CD14-positive monocyte (primary cell): ENCODE measurements around the gene PRSS23. TPM values are rescaled to one million over a fixed set of nuclear protein-coding genes. Genes with fewer than 3 reads are reported as not detected.

Source experiments
- DNase-seq, 3 donors: peaks; one replicate each; pipeline ENCODE4 v3.0.0-alpha.2; 2011 to 2022
- H2AFZ ChIP-seq: 2 replicates; pipeline ENCODE4 v1.6.0; 2012; ENCODE audit warnings: mild to moderate bottlenecking, low read depth, low read length, inconsistent platforms; ENCODE audit not compliant: insufficient read depth, poor library complexity, severe bottlenecking
- H3K27ac ChIP-seq, 2 donors: 1 replicate in 1 of 2; 2 replicates in 1 of 2; pipeline ENCODE4 v1.5.1; 2012 to 2013; ENCODE audit warnings: low read length in 2 of 2, control low read depth in 1 of 2, inconsistent platforms in 1 of 2, low read depth in 1 of 2, mild to moderate bottlenecking in 1 of 2
- H3K27me3 ChIP-seq, 2 donors: one replicate each; pipeline versions ENCODE4 v1.6.0 to v1.6.1; 2011 to 2013; ENCODE audit warnings: low read length in 2 of 2; ENCODE audit not compliant: control insufficient read depth in 2 of 2, insufficient read depth in 2 of 2
- H3K36me3 ChIP-seq, 2 donors: replicated peaks in 1 of 2; 1 replicate in 1 of 2; 2 replicates in 1 of 2; pipeline versions ENCODE4 v1.5.1 to v1.6.1; 2012 to 2013; ENCODE audit warnings: low read length in 2 of 2, control low read depth in 1 of 2, inconsistent platforms in 1 of 2, mild to moderate bottlenecking in 1 of 2; ENCODE audit not compliant: insufficient read depth in 2 of 2, control insufficient read depth in 1 of 2
- H3K4me1 ChIP-seq, 2 donors: 1 replicate in 1 of 2; 2 replicates in 1 of 2; pipeline versions ENCODE4 v1.5.1 to v1.6.1; 2012 to 2013; ENCODE audit warnings: low read length in 2 of 2, control low read depth in 1 of 2, inconsistent platforms in 1 of 2, mild to moderate bottlenecking in 1 of 2, moderate library complexity in 1 of 2; ENCODE audit not compliant: insufficient read depth in 2 of 2, control insufficient read depth in 1 of 2
- H3K4me2 ChIP-seq: replicated peaks from 2 replicates; pipeline ENCODE3; 2012; ENCODE audit warnings: low read length, moderate library complexity, mild to moderate bottlenecking; ENCODE audit not compliant: poor library complexity, severe bottlenecking; ENCODE audit errors: extremely low read depth
- H3K4me3 ChIP-seq, 3 experiments: fragments of 200-600 bp in 1 of 3; sonication (generic) in 1 of 3; replicated peaks in 1 of 3; 1 replicate in 2 of 3; 2 replicates in 1 of 3; pipeline ENCODE4 v1.5.1; 2011 to 2013; ENCODE audit warnings: low read length in 3 of 3, mild to moderate bottlenecking in 3 of 3, control low read depth in 2 of 3, low read depth in 2 of 3, inconsistent platforms in 1 of 3, moderate library complexity in 1 of 3
- H3K79me2 ChIP-seq: 2 replicates; pipeline ENCODE4 v1.6.0; 2012; ENCODE audit warnings: mild to moderate bottlenecking, control low read depth, inconsistent platforms, low read length, moderate library complexity; ENCODE audit not compliant: insufficient read depth
- H3K9ac ChIP-seq: 2 replicates; pipeline ENCODE4 v1.6.0; 2017; ENCODE audit warnings: low read length, mild to moderate bottlenecking; ENCODE audit not compliant: insufficient read depth, poor library complexity, severe bottlenecking
- H3K9me3 ChIP-seq, 2 donors: replicated peaks in 1 of 2; 1 replicate in 1 of 2; 2 replicates in 1 of 2; pipeline versions ENCODE4 v1.5.1 to v1.6.1; 2012 to 2013; ENCODE audit warnings: low read length in 2 of 2, control low read depth in 1 of 2; ENCODE audit not compliant: control insufficient read depth in 1 of 2, insufficient read depth in 1 of 2
- H4K20me1 ChIP-seq: 2 replicates; pipeline ENCODE4 v1.6.0; 2012; ENCODE audit warnings: mild to moderate bottlenecking, low read length, control low read depth, moderate library complexity; ENCODE audit not compliant: insufficient read depth
- H3K27ac Mint-ChIP-seq, 7 donors: one replicate each; pipeline ENCODE4 v1.8.0; 2020; ENCODE audit warnings: mild to moderate bottlenecking in 7 of 7, mixed read lengths in 7 of 7, moderate library complexity in 6 of 7, inconsistent platforms in 2 of 7
- H3K27me3 Mint-ChIP-seq, 3 donors: one replicate each; pipeline ENCODE4 v1.8.0; 2021 to 2022; ENCODE audit warnings: low read depth in 3 of 3, mild to moderate bottlenecking in 3 of 3, mixed read lengths in 3 of 3, moderate library complexity in 3 of 3, inconsistent platforms in 1 of 3
- H3K36me3 Mint-ChIP-seq, 2 donors: one replicate each; pipeline ENCODE4 v1.8.0; 2020; ENCODE audit warnings: mixed read lengths in 2 of 2, inconsistent platforms in 1 of 2, mild to moderate bottlenecking in 1 of 2
- H3K4me1 Mint-ChIP-seq: one replicate; pipeline ENCODE4 v1.8.0; 2020; ENCODE audit warnings: mild to moderate bottlenecking, mixed read lengths
- H3K4me3 Mint-ChIP-seq, 2 donors: one replicate each; pipeline ENCODE4 v1.8.0; 2020; ENCODE audit warnings: mild to moderate bottlenecking in 2 of 2, mixed read lengths in 2 of 2, moderate library complexity in 1 of 2
- H3K9me3 Mint-ChIP-seq, 7 donors: one replicate each; pipeline ENCODE4 v1.8.0; 2020 to 2022; ENCODE audit warnings: mixed read lengths in 7 of 7, mild to moderate bottlenecking in 6 of 7, moderate library complexity in 6 of 7, inconsistent platforms in 2 of 7
- WGBS: methylation state at CpG from one replicate; pipeline ENCODE4 v1.1.5; 2013; ENCODE audit warnings: missing lambda C conversion rate; ENCODE audit not compliant: insufficient coverage; 5-methylcytosine and 5-hydroxymethylcytosine counted together
- intact Hi-C, 2 donors: fragments of 100-400 bp; cut with micrococcal nuclease; formaldehyde crosslinking; loops; one replicate each; pipeline versions ENCODE4 v1.15.0 to v1.15.1; 2023
- polyA plus RNA-seq, 3 donors: library from polyadenylated mRNA; depleted of rRNA in 1 of 3; unstranded in 2 of 3; stranded (reverse) in 1 of 3; fragments of 300-500 nt in 2 of 3; fragments of >200 nt in 1 of 3; fragmentation: Illumina TruSeq in 2 of 3; gene quantifications; 1 replicate in 2 of 3; 2 replicates in 1 of 3; pipeline ENCODE4 v1.2.3, GENCODE V29; 2012 to 2021
- TF ChIP-seq, protein P1 (sequence below): fragments of 200-600 bp; IDR thresholded peaks from one replicate; pipeline ENCODE4 v1.8.0; 2022; ENCODE audit warnings: antibody characterized with exemption, mild to moderate bottlenecking

The PRSS23 gene
- polyA plus RNA-seq, 3 donors: 0.08 to 0.19 TPM; not detected in 1

- H3K9me3 ChIP-seq: peaks cover 0 to 8% of the 10 kb centered on the region in 2 donors
- H3K4me1 ChIP-seq: peaks cover 3 to 7% of the 10 kb centered on the region in 2 donors
- peaks cover 0 to 7% (median 2%) of the 10 kb centered on the region in 7 donors for H3K9me3 Mint-ChIP-seq
- H2AFZ ChIP-seq: no peak overlapping the region
- no peak overlapping the region for H3K27ac Mint-ChIP-seq
- no peak overlapping the region for H3K4me3 Mint-ChIP-seq
- WGBS: 100% methylated on average over 1 of the region's 3 CpGs
- H3K4me3 ChIP-seq: no peak overlapping the region
- H3K79me2 ChIP-seq: no peaks in the 10 kb centered on the region
- H4K20me1 ChIP-seq: no peaks in the 10 kb centered on the region
- H3K36me3 ChIP-seq: no peaks in the 10 kb centered on the region
- no peaks in the 10 kb centered on the region for H3K36me3 Mint-ChIP-seq
- intact Hi-C loops: no loop called here
- peaks cover 9% of the 10 kb centered on the region for H3K4me1 Mint-ChIP-seq
- H3K9ac ChIP-seq: no peak overlapping the region
- no peak overlapping the region for H3K27ac ChIP-seq
- peaks cover 16 to 19% of the 10 kb centered on the region in 2 donors for H3K27me3 ChIP-seq
- no peak for DNase-seq
- TF ChIP-seq, protein P1, sequence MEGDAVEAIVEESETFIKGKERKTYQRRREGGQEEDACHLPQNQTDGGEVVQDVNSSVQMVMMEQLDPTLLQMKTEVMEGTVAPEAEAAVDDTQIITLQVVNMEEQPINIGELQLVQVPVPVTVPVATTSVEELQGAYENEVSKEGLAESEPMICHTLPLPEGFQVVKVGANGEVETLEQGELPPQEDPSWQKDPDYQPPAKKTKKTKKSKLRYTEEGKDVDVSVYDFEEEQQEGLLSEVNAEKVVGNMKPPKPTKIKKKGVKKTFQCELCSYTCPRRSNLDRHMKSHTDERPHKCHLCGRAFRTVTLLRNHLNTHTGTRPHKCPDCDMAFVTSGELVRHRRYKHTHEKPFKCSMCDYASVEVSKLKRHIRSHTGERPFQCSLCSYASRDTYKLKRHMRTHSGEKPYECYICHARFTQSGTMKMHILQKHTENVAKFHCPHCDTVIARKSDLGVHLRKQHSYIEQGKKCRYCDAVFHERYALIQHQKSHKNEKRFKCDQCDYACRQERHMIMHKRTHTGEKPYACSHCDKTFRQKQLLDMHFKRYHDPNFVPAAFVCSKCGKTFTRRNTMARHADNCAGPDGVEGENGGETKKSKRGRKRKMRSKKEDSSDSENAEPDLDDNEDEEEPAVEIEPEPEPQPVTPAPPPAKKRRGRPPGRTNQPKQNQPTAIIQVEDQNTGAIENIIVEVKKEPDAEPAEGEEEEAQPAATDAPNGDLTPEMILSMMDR: no peak
- peaks cover 24 to 27% (median 24%) of the 10 kb centered on the region in 3 donors for H3K27me3 Mint-ChIP-seq
- H3K4me2 ChIP-seq: no peak overlapping the region
Measured at GRCh38 chr11:86795949-86796348, 4.4 kb upstream of the PRSS23 start.

- Histone ChIP-seq H3K27me3 (peaks cover 28 to 31% of the 10 kb centered on the region in 2 donors), H4K20me1 (no peaks in the 10 kb centered on the region), H3K9ac (no peak overlapping the region), H2AFZ (no peak overlapping the region), H3K4me2 (no peak overlapping the region), H3K36me3 (no peaks in the 10 kb centered on the region), H3K27ac (no peak overlapping the region), H3K4me1 (peaks cover 3 to 7% of the 10 kb centered on the region in 2 donors), H3K79me2 (no peaks in the 10 kb centered on the region), H3K4me3 (no peak overlapping the region), H3K9me3 (peaks cover 0 to 13% of the 10 kb centered on the region in 2 donors)
- peaks cover 0 to 9% (median 3%) of the 10 kb centered on the region in 7 donors for H3K9me3 Mint-ChIP-seq
- peaks cover 10% of the 10 kb centered on the region for H3K4me1 Mint-ChIP-seq
- intact Hi-C loops: no loop called here
- TF ChIP-seq, protein P1: no peak
- DNase-seq: no peak
- no peak overlapping the region for H3K27ac Mint-ChIP-seq
- WGBS: 81% methylated on average over 3 of the region's 9 CpGs
- H3K4me3 Mint-ChIP-seq: no peak overlapping the region
- peaks cover 36 to 38% (median 36%) of the 10 kb centered on the region in 3 donors for H3K27me3 Mint-ChIP-seq
- H3K36me3 Mint-ChIP-seq: no peaks in the 10 kb centered on the region
Measured at GRCh38 chr11:86797133-86797532, 3.2 kb upstream of the PRSS23 start.
